ENCODE measurements around the gene ATXN7L3B. TPM values are rescaled to one million over a fixed set of nuclear protein-coding genes. Genes with fewer than 3 reads are reported as not detected.

ATXN7L3B gene
- total RNA-seq, 2 experiments from 2014 or later: 22.4 to 33.3 TPM

- POLR2A ChIA-PET: no interaction called here
- no TSS peak for BruUV-seq (replicated peaks)
- H3K9me3 ChIP-seq (ENCODE audit: low read length): no peaks in the 10 kb centered on the region
These were observed 13.7 kb downstream of the ATXN7L3B start for GRCh38 chr12:74551291-74551690.

GRCh38 chr12:74552201-74552600 lies 14.6 kb downstream of the ATXN7L3B start:
- no peaks in the 10 kb centered on the region for H3K79me2 ChIP-seq (ENCODE audit: insufficient read depth, low read depth, low read length)
- TF ChIP-seq EZH2phosphoT487 (IDR thresholded peaks at IDR 0.05; ENCODE audit: borderline replicate concordance, low read depth, low read length) (no peak), CTCF (conservative IDR thresholded peaks at IDR 0.05; ENCODE audit: low read length) (peak; percentile 42; the same call in 1 of the 2 replicates)

More at GRCh38 chr12:74551291-74551690, 13.7 kb downstream of the ATXN7L3B start:
- no peaks in the 10 kb centered on the region for H3K4me1 ChIP-seq (ENCODE audit: insufficient read depth, low read length, poor library complexity, severe bottlenecking)
- no peak for TF ChIP-seq CTCF (conservative IDR thresholded peaks at IDR 0.05; ENCODE audit: low read length)
- TF ChIP-seq EZH2phosphoT487 (IDR thresholded peaks at IDR 0.05; ENCODE audit: borderline replicate concordance, low read depth, low read length): no peak
- no peaks in the 10 kb centered on the region for H3K79me2 ChIP-seq (ENCODE audit: insufficient read depth, low read depth, low read length)
- no peaks in the 10 kb centered on the region for H4K20me1 ChIP-seq (ENCODE audit: insufficient read depth, low read length)
- no peak overlapping the region for H2AFZ ChIP-seq (ENCODE audit: low read length)
- no peaks in the 10 kb centered on the region for H3K36me3 ChIP-seq (ENCODE audit: insufficient read depth, low read length)
- H3K9me2 ChIP-seq (ENCODE audit: insufficient read depth, low read length): no peaks in the 10 kb centered on the region
- DNase-seq (ENCODE audit: low spot score): no peak
- H3K4me3 ChIP-seq (ENCODE audit: low read depth, low read length, poor library complexity, severe bottlenecking): no peak overlapping the region
- intact Hi-C loops (cut with micrococcal nuclease; ENCODE audit: unreplicated experiment): no loop called here
- H3K27ac ChIP-seq (ENCODE audit: low read depth, low read length, poor library complexity, severe bottlenecking): no peak overlapping the region
- no peak overlapping the region for H3K4me2 ChIP-seq (ENCODE audit: low read length)
- CTCF ChIA-PET (ENCODE audit: unreplicated experiment): no interaction called here

GRCh38 chr12:74559728-74560127 lies 22.1 kb downstream of the ATXN7L3B start:
- Histone ChIP-seq H3K9me3 (ENCODE audit: low read length) (no peaks in the 10 kb centered on the region), H3K4me1 (ENCODE audit: insufficient read depth, low read length, poor library complexity, severe bottlenecking) (no peaks in the 10 kb centered on the region), H2AFZ (ENCODE audit: low read length) (no peak overlapping the region), H3K36me3 (ENCODE audit: insufficient read depth, low read length) (no peaks in the 10 kb centered on the region), H3K4me2 (ENCODE audit: low read length) (no peak overlapping the region), H3K9me2 (ENCODE audit: insufficient read depth, low read length) (no peaks in the 10 kb centered on the region), H3K27ac (ENCODE audit: low read depth, low read length, poor library complexity, severe bottlenecking) (no peak overlapping the region), H4K20me1 (ENCODE audit: insufficient read depth, low read length) (no peaks in the 10 kb centered on the region), H3K79me2 (ENCODE audit: insufficient read depth, low read depth, low read length) (no peaks in the 10 kb centered on the region), H3K4me3 (ENCODE audit: low read depth, low read length, poor library complexity, severe bottlenecking) (no peak overlapping the region)
- ChIA-PET CTCF (ENCODE audit: unreplicated experiment) (no interaction called here), POLR2A (no interaction called here)
- BruUV-seq (replicated peaks): no TSS peak
- intact Hi-C loops (cut with micrococcal nuclease; ENCODE audit: unreplicated experiment): no loop called here
- DNase-seq (ENCODE audit: low spot score): no peak
- TF ChIP-seq CTCF (conservative IDR thresholded peaks at IDR 0.05; ENCODE audit: low read length) (no peak), EZH2phosphoT487 (IDR thresholded peaks at IDR 0.05; ENCODE audit: borderline replicate concordance, low read depth, low read length) (no peak)

More at GRCh38 chr12:74552201-74552600, 14.6 kb downstream of the ATXN7L3B start:
- CTCF ChIA-PET (ENCODE audit: unreplicated experiment): no interaction called here
- BruUV-seq (replicated peaks): no TSS peak
- H3K27ac ChIP-seq (ENCODE audit: low read depth, low read length, poor library complexity, severe bottlenecking): no peak overlapping the region
- H3K4me2 ChIP-seq (ENCODE audit: low read length): no peak overlapping the region
- no peaks in the 10 kb centered on the region for H4K20me1 ChIP-seq (ENCODE audit: insufficient read depth, low read length)
- no peaks in the 10 kb centered on the region for H3K9me2 ChIP-seq (ENCODE audit: insufficient read depth, low read length)
- POLR2A ChIA-PET: no interaction called here
- no peak overlapping the region for H3K4me3 ChIP-seq (ENCODE audit: low read depth, low read length, poor library complexity, severe bottlenecking)
- DNase-seq (ENCODE audit: low spot score): no peak
- intact Hi-C loops (cut with micrococcal nuclease; ENCODE audit: unreplicated experiment): no loop called here
- H3K9me3 ChIP-seq (ENCODE audit: low read length): no peaks in the 10 kb centered on the region
- no peaks in the 10 kb centered on the region for H3K36me3 ChIP-seq (ENCODE audit: insufficient read depth, low read length)
- H3K4me1 ChIP-seq (ENCODE audit: insufficient read depth, low read length, poor library complexity, severe bottlenecking): no peaks in the 10 kb centered on the region
- H2AFZ ChIP-seq (ENCODE audit: low read length): no peak overlapping the region
